A673 (cell line): Measurements from ENCODE around the gene PGRMC1. TPM values are rescaled to one million over a fixed set of nuclear protein-coding genes. Genes with fewer than 3 reads are reported as not detected.

Experiments
- BruUV-seq: library from RNA; stranded (reverse); fragments of 400-500 nt; replicated peaks from 2 replicates; lab custom pipeline; 2021; lab: Mats Ljungman, UMichigan
- CTCF ChIA-PET: fragments of 300-600 bp; sonication (Branson Sonifier 250); formaldehyde crosslinking; loops from one replicate; lab custom pipeline; 2022; ENCODE audit warnings: antibody characterized with exemption; lab: Charles Lee
- POLR2A ChIA-PET: fragments of 300-600 bp; sonication (Branson Sonifier 250); formaldehyde crosslinking; loops from one replicate; lab custom pipeline; 2022; ENCODE audit warnings: antibody characterized with exemption; ENCODE audit not compliant: low non-redundant PET; lab: Charles Lee
- DNase-seq: peaks from one replicate; pipeline ENCODE4 v3.0.0-alpha.2; 2015; ENCODE audit warnings: low spot score
- H3K27ac ChIP-seq: fragments of 200-600 bp; sonication (generic); 2 replicates; pipeline ENCODE4 v1.5.1; 2016; ENCODE audit warnings: mixed run types, low read depth, mild to moderate bottlenecking, mixed read lengths, antibody characterized with exemption, low read length; ENCODE audit not compliant: poor library complexity, severe bottlenecking
- H3K27me3 ChIP-seq: fragments of 200-600 bp; sonication (generic); replicated peaks from 2 replicates; pipeline ENCODE4 v1.6.1; 2017; ENCODE audit warnings: mixed run types, low read depth, mild to moderate bottlenecking, mixed read lengths, antibody characterized with exemption, low read length; ENCODE audit not compliant: insufficient read depth, poor library complexity
- H3K36me3 ChIP-seq: fragments of 200-600 bp; sonication (generic); 2 replicates; pipeline ENCODE4 v1.6.1; 2016; ENCODE audit warnings: mixed run types, mild to moderate bottlenecking, mixed read lengths, antibody characterized with exemption, low read length; ENCODE audit not compliant: insufficient read depth, poor library complexity, severe bottlenecking
- H3K4me1 ChIP-seq: fragments of 200-600 bp; sonication (generic); 2 replicates; pipeline ENCODE4 v1.6.1; 2017; ENCODE audit warnings: mixed run types, mild to moderate bottlenecking, mixed read lengths, antibody characterized with exemption, low read length; ENCODE audit not compliant: insufficient read depth, poor library complexity, severe bottlenecking
- H3K4me3 ChIP-seq: fragments of 200-600 bp; sonication (generic); 2 replicates; pipeline ENCODE4 v1.5.1; 2016; ENCODE audit warnings: low read depth, mixed run types, mild to moderate bottlenecking, mixed read lengths, low read length; ENCODE audit not compliant: poor library complexity, severe bottlenecking
- H3K9me3 ChIP-seq: fragments of 200-600 bp; sonication (generic); 2 replicates; pipeline ENCODE4 v1.6.1; 2016; ENCODE audit warnings: mixed run types, low read depth, mild to moderate bottlenecking, mixed read lengths, antibody characterized with exemption, low read length; ENCODE audit not compliant: poor library complexity, severe bottlenecking
- CTCF ChIP-seq: fragments of 300-800, 200-600 bp; sonication (generic); conservative IDR thresholded peaks from 2 replicates; pipeline ENCODE4 v1.5.1; 2017; ENCODE audit warnings: low read depth, mild to moderate bottlenecking, antibody characterized with exemption, low read length, moderate library complexity, mixed read lengths
- EZH2 ChIP-seq: fragments of 200-600 bp; sonication (generic); IDR thresholded peaks from 2 replicates; pipeline ENCODE4 v1.6.1; 2017; ENCODE audit warnings: borderline replicate concordance, low read depth, mild to moderate bottlenecking, mixed read lengths, antibody characterized with exemption, low read length; ENCODE audit not compliant: poor library complexity, severe bottlenecking
- intact Hi-C: fragments of 100-400 bp; cut with micrococcal nuclease; formaldehyde crosslinking; loops from one replicate; pipeline ENCODE4 v1.10.0; 2022; ENCODE audit not compliant: unreplicated experiment
- total RNA-seq: library from RNA; stranded (reverse); gene quantifications from 2 replicates; pipeline ENCODE4 v1.2.3, GENCODE V29; 2021

The PGRMC1 gene
- total RNA-seq, 1 experiment from 2014 or later: 133 TPM

- intact Hi-C loops: no loop called here
- no peak overlapping the region for H3K4me3 ChIP-seq
- POLR2A ChIA-PET: no interaction called here
- no peaks in the 10 kb centered on the region for H3K27me3 ChIP-seq
- H3K9me3 ChIP-seq: no peaks in the 10 kb centered on the region
- H3K36me3 ChIP-seq: no peaks in the 10 kb centered on the region
- CTCF ChIA-PET: no interaction called here
- no peak overlapping the region for H3K27ac ChIP-seq
- BruUV-seq: no TSS peak
- no peaks in the 10 kb centered on the region for H3K4me1 ChIP-seq
- TF ChIP-seq EZH2 (no peak), CTCF (no peak)
- DNase-seq: no peak
Measured at GRCh38 chrX:119229253-119229615, 6.9 kb upstream of the PGRMC1 start.

- Histone ChIP-seq H3K27me3 (no peaks in the 10 kb centered on the region), H3K9me3 (no peaks in the 10 kb centered on the region), H3K27ac (no peak overlapping the region), H3K36me3 (no peaks in the 10 kb centered on the region), H3K4me3 (no peak overlapping the region), H3K4me1 (peaks cover 7% of the 10 kb centered on the region)
- POLR2A ChIA-PET: no interaction called here
- DNase-seq: no peak
- TF ChIP-seq EZH2: no peak
- TF ChIP-seq CTCF: no peak
- intact Hi-C loops: no loop called here
- no TSS peak for BruUV-seq
- CTCF ChIA-PET: no interaction called here
Measured at GRCh38 chrX:119230850-119231249, 5.2 kb upstream of the PGRMC1 start.

DNA sequence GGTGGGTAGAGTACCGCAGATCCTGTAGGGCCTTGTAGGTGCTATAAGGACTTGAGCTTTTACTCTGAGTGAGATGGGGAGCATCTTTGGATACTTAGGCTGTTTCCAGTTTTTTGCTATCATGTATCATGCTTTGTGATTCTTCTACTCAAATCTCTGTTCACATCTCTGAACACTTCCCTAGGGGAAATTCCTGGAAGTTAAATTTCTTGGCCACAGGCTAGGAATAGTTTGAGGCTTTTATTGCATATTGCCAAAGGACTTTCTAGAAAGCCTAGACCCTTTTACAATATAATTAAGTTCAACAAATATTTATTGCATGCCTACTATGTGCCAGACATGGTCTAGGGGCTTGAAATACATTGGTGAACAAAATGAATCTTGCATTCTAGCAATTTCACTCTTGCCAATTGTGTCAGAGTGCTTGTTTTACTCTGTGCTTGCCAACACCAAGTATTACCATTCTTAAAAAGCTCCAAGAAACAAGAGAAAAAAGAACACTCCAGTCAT, 4.1 kb upstream of the PGRMC1 start:
- no peak for DNase-seq
- Histone ChIP-seq H3K4me1 (peaks cover 7% of the 10 kb centered on the region), H3K4me3 (no peak overlapping the region), H3K27me3 (no peaks in the 10 kb centered on the region), H3K9me3 (no peaks in the 10 kb centered on the region), H3K36me3 (no peaks in the 10 kb centered on the region), H3K27ac (no peak overlapping the region)
- intact Hi-C loops: no loop called here
- BruUV-seq: no TSS peak
- CTCF ChIA-PET: no interaction called here
- POLR2A ChIA-PET: no interaction called here
- no peak for TF ChIP-seq EZH2
- no peak for TF ChIP-seq CTCF
